Fibroblast of skin of back (primary cell): ENCODE measurements around the gene SCYL1.
"Not testable (repeated sequence)": the region's sequence is repeated elsewhere in the genome, so short reads cannot be mapped to it uniquely, and the experiment has no call there.

ENCODE experiments used
- DNase-seq: peaks from one replicate; pipeline ENCODE4 v3.0.0-alpha.2; 2013

Gene SCYL1

DNA sequence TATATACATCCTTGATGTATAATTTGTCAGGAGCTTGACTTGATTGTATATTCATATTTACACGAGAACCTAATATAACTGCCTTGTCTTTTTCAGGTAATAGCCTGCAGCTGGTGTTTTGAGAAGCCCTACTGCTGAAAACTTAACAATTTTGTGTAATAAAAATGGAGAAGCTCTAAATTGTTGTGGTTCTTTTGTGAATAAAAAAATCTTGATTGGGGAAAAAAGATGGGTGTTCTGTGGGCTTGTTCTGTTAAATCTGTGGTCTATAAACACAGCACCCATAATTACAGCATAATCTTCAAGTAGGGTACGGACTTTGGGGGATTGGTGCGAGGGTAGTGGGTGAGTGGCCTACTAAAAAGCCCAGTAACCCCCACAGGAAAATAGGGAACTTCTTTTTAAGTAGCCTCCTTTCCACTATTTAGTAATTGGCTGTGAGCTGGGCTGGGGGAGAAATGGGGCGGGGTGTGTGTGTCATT lies 18.6 kb upstream of the SCYL1 start:
- DNase-seq = no peak

- DNase-seq = peak; percentile 92
These were observed 17.9 kb upstream of the SCYL1 start for GRCh38 chr11:65506772-65507505.

DNA sequence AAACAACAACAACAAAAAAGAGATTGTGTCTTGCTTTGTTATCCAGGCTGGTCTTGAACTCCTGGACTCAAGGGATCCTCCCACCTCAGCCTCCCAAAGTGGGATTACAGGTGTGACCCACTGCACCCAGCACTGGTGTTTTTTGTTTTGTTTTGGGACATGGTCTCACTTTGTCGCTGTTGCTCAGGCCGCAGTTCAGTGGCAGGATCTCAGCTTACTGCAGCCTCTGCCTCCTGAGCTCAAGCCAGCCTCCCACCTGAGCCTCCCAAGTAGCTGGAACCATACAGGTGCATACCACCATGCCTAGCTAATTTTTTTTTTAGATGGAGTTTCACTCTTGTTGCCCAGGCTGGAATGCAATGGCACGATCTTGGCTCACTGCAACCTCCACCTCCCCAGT lies 12.6 kb upstream of the SCYL1 start:
- DNase-seq = not testable (repeated sequence)

GRCh38 chr11:65516135-65516968 lies 8.5 kb upstream of the SCYL1 start:
- DNase-seq = no peak

GRCh38 chr11:65518941-65519549 lies 5.8 kb upstream of the SCYL1 start:
- DNase-seq = not testable (repeated sequence)

DNA sequence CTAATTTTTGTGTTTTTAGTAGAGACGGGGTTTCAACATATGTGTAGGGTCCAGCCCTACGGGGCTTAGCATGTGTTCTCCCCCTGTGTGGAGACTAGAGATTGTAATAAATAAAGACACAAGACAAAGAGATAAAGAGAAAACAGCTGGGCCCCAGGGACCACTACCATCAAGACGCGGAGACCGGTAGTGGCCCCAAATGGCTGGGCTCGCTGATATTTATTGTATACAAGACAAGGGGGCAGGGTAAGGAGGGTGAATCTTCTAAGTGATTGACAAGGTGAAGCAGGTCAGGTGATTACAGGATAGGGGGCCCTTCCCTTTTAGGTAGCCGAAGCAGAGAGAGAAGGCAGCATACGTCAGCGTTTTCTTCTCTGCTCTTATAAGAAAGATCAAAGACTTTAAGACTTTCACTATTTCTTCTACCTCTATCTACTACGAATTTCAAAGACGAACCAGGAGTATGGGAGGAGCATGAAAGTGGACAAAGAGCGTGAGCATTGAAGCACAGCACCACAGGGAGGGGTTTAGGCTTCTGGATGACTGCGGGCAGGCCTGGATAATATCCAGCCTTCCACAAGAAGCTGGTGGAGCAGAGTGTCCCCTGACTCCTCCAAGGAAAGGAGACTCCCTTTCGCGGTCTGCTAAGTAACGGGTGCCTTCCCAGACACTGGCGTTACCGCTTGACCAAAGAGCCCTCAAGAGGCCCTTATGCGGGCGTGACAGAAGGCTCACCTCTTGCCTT lies 2.9 kb upstream of the SCYL1 start:
- DNase-seq = not testable (repeated sequence)

GRCh38 chr11:65522718-65523630 lies 1.9 kb upstream of the SCYL1 start:
- not testable (repeated sequence) for DNase-seq

DNA sequence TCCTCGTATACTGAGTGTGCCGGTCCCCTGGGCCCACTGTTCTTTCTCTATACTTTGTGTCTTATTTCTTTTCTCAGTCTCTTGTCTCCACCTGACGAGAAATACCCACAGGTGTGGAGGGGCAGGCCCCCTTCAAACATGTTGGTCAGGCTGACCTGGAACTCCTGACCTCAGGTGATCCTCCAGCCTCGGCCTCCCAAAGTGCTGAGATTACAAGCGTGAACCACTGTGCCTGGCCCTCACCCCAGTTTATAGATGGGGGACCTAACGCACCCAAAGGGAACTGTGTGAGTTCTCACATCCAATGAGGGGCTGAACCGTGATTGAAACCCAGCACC lies 1.3 kb upstream of the SCYL1 start:
- DNase-seq = not testable (repeated sequence)

DNA sequence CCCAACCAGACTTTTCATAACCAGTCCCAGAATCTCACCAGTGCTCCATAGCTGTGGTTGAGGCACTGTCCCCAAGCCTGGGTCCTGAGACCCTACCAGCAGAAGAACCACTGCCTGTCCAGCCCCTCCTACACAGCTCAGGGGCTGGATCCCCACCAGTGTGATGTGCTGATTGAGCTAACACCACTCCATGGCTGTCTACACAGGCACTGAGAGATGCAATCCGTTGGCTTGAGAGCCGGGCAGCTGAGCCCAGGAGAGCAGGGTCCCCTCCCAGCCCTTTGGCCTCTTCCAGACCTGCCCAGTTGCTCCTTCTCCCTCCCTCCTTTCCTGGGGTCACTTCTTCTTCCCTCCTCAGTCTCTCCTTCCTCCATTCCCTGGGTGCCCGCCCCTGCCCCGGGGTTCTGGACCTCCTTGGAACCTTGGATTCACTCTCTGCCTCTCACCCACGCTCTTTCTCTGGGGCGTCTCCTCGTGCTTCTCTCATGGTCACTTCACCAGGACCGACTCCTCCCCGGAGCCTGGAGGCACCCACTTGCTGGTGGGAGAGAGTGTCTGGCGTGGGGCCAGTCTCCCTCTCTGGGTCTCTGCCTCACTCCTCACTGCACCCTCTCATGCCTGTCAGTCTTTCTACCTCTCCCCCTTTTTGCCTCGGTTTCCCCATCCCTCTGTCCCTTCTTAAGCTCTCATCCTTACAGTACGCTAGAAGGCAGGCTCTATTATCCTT lies 706 bp upstream of the SCYL1 start:
- DNase-seq = no peak

DNA sequence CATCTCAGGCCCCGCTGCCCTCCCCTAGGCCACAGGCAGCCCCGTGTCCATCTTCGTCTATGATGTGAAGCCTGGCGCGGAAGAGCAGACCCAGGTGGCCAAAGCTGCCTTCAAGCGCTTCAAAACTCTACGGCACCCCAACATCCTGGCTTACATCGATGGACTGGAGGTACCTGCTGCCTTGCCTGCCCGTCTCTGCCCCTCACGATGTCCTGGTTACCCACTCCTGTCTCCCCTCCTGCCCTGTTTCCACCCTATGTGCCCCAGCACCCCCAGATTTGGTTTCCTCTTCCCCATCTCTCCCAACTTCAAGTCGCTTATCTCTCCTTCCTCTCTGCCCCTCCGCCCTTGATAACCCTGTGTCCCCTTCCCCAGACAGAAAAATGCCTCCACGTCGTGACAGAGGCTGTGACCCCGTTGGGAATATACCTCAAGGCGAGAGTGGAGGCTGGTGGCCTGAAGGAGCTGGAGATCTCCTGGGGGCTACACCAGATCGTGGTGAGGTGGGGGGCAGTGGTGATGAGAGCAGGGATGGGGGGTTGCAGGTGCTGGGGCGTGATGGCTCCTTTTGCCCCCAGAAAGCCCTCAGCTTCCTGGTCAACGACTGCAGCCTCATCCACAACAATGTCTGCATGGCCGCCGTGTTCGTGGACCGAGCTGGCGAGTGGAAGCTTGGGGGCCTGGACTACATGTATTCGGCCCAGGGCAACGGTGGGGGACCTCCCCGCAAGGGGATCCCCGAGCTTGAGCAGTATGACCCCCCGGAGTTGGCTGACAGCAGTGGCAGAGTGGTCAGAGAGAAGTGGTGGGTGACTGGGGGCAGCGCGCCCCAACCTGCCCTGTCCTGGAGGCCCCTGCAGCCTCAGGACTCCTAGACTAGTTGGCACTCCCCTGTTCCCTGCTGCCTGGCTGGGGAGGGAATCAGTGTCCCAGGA lies 930 bp downstream of the SCYL1 start:
- no peak for DNase-seq

DNA sequence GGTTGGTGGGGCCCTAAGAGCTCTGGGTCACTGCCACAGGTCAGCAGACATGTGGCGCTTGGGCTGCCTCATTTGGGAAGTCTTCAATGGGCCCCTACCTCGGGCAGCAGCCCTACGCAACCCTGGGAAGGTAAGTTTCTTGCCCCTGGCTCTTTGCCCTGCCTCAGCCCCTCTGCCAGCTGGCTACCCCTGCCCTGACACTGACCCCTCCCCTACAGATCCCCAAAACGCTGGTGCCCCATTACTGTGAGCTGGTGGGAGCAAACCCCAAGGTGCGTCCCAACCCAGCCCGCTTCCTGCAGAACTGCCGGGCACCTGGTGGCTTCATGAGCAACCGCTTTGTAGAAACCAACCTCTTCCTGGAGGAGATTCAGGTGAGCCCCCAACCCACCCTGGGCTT lies 1.9 kb downstream of the SCYL1 start:
- DNase-seq = no peak

GRCh38 chr11:65528819-65529350 lies 4.0 kb downstream of the SCYL1 start:
- DNase-seq = no peak

DNA sequence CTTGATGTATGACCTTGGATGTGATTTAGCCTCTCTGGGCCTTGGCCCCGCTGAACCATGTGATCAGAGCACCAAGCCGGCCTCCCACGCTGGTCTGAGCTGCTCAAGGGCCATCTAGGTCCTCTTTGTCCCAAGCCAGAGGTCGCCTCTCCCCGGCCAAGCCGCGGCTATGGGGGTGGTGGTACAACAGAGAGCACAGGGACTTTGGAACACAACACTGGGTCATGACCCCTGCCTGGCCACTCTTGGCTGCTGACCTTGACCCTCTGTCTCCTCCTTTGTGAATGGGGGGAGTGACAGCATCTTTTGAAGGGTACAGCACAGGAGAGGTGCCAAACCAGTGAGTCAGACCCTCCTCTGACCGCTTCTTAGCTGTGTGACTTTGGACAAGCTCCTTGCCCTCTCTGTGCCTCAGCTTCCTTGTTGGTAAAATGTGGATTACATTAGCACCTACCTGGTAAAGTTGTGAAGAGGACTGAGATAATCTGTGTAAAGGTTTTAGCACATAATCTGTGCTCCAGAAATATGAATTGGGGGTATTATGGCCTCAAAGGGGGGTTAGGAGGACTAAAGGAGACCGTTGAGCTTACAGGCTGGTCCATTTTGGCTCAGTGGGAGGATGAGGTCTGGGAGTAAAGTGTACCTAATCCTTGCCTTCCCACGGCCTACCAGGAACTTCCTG lies 4.7 kb downstream of the SCYL1 start:
- no peak for DNase-seq

GRCh38 chr11:65530157-65530496 lies 5.2 kb downstream of the SCYL1 start:
- DNase-seq = no peak

DNA sequence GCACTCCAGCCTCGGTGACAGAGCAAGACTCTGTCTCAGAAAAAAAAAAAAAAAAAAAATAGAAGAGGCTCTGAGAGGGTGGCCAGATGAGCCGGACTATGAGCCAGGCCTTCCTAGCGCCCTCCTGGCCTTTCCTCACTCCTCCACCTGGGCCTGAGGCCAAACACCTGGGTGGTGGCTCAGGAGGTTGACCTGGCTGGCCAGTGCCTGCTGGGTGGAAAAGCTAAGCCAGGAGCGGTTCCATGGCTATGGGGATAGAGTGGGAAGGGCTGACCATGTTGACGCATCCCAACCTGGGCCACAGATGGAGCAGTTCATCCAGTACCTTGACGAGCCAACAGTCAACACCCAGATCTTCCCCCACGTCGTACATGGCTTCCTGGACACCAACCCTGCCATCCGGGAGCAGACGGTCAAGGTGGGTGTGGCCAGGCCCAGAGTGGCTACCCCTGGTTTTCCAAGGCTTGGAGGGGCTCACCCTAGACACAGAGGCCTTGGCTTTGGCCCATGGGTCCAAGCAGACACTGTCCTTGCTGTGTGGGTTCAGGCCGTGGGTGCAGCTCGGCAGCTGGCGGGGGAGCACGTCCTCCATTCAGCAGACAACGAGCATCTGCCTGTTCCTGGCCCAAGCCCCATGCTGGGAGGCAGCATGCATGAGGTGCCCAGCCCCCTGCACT lies 7.6 kb downstream of the SCYL1 start:
- DNase-seq = no peak

DNA sequence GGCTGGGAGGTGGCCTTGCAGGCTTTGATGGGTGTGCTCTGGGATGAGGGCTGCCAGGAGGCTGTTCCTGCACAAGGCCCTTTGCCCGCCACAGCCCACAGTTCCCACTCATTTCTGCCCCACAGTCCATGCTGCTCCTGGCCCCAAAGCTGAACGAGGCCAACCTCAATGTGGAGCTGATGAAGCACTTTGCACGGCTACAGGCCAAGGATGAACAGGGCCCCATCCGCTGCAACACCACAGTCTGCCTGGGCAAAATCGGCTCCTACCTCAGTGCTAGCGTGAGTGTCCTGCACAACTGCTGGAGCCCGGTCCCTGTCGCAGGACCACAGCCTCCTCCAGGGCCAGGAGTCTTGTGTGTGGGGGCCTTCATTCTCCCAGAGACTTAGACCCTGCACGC lies 10.2 kb downstream of the SCYL1 start:
- DNase-seq = no peak

DNA sequence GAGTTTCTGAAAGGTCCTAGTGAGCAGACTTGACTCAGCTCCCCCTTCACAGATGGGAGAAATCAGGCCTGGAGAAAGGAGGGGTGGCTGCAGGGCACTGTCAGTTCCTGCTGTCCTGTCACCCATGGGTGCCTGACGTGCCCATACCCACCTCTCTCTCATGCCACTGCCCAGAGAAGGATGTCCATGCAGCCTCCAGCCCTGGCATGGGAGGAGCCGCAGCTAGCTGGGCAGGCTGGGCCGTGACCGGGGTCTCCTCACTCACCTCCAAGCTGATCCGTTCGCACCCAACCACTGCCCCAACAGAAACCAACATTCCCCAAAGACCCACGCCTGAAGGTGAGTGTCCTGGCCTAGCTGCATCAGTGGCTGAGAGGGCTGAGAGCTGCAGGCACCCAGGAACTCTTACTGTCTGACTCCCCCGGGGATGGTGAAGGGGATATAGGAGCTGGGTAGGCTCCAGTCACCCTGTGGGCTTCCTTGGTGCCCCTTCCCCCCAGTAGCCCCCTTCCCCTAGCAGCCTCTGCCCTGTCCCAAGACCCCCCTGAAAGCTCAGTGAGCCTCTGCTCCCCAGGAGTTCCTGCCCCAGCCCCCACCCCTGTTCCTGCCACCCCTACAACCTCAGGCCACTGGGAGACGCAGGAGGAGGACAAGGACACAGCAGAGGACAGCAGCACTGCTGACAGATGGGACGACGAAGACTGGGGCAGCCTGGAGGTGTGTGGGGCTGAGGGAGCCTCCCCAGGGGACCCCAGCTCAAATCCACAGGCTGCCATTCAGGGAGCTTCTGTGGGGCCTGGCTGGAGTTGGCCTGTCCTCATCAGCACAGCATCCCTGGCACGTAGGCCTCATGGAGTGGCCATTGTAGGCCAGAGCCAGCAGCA lies 11.8 kb downstream of the SCYL1 start:
- DNase-seq = no peak

GRCh38 chr11:65537296-65537597 lies 12.4 kb downstream of the SCYL1 start:
- DNase-seq = no peak
